ENCODE results near the gene CLPTM1L.
A peak's percentile ranks its signal among the peaks of the same experiment; 100 is the strongest.

Gene CLPTM1L

GRCh38 chr5:1344975-1345838 is at the start of gene CLPTM1L:
CLPTM1L (minus strand) TSS chr5:1345099; CDS start chr5:1344841, 258 bp downstream.
- peak; percentile 70 to 84 (median 79) for DNase-seq (ENCODE audit: low read depth in 4 of 4, low spot score in 1 of 4)

- DNase-seq (ENCODE audit: low read depth in 4 of 4, low spot score in 1 of 4) = no peak
These were observed 48.9 kb upstream of the CLPTM1L start for GRCh38 chr5:1393571-1394501.

- no peak for DNase-seq (ENCODE audit: low read depth in 4 of 4, low spot score in 1 of 4)
These were observed 48.1 kb upstream of the CLPTM1L start for GRCh38 chr5:1392801-1393565.

GRCh38 chr5:1392261-1392660 is 47.4 kb upstream of the CLPTM1L start:
- DNase-seq (ENCODE audit: low read depth in 4 of 4, low spot score in 1 of 4) = no peak

- DNase-seq (ENCODE audit: low read depth in 4 of 4, low spot score in 1 of 4) = no peak
These were observed 46.8 kb upstream of the CLPTM1L start for GRCh38 chr5:1391691-1392090.

GRCh38 chr5:1390861-1391600 is 46.1 kb upstream of the CLPTM1L start:
- DNase-seq (ENCODE audit: low read depth in 4 of 4, low spot score in 1 of 4) = no peak

GRCh38 chr5:1390333-1390732 is 45.4 kb upstream of the CLPTM1L start:
- DNase-seq (ENCODE audit: low read depth in 4 of 4, low spot score in 1 of 4) = no peak

GRCh38 chr5:1388383-1388967 is 43.6 kb upstream of the CLPTM1L start:
- DNase-seq (ENCODE audit: low read depth in 4 of 4, low spot score in 1 of 4) = no peak

GRCh38 chr5:1387876-1388275 is 43.0 kb upstream of the CLPTM1L start:
- no peak for DNase-seq (ENCODE audit: low read depth in 4 of 4, low spot score in 1 of 4)

GRCh38 chr5:1387059-1387755 is 42.3 kb upstream of the CLPTM1L start:
- no peak for DNase-seq (ENCODE audit: low read depth in 4 of 4, low spot score in 1 of 4)

- DNase-seq (ENCODE audit: low read depth in 4 of 4, low spot score in 1 of 4) = peak in 3 of 4 experiments; percentile 31 to 36 (median 32)
These were observed 41.4 kb upstream of the CLPTM1L start for GRCh38 chr5:1386274-1386717.

GRCh38 chr5:1385395-1386273 is 40.7 kb upstream of the CLPTM1L start:
- peak; percentile 65 to 82 (median 70) for DNase-seq (ENCODE audit: low read depth in 4 of 4, low spot score in 1 of 4)

- no peak for DNase-seq (ENCODE audit: low read depth in 4 of 4, low spot score in 1 of 4)
These were observed 39.6 kb upstream of the CLPTM1L start for GRCh38 chr5:1384521-1384920.

GRCh38 chr5:1383886-1384401 is 39.0 kb upstream of the CLPTM1L start:
- no peak for DNase-seq (ENCODE audit: low read depth in 4 of 4, low spot score in 1 of 4)

- DNase-seq (ENCODE audit: low read depth in 4 of 4, low spot score in 1 of 4) = no peak
These were observed 38.4 kb upstream of the CLPTM1L start for GRCh38 chr5:1383344-1383743.

GRCh38 chr5:1382248-1382700 is 37.4 kb upstream of the CLPTM1L start:
- DNase-seq (ENCODE audit: low read depth in 4 of 4, low spot score in 1 of 4) = no peak

GRCh38 chr5:1381370-1382247 is 36.7 kb upstream of the CLPTM1L start:
- DNase-seq (ENCODE audit: low read depth in 4 of 4, low spot score in 1 of 4) = no peak

All from stimulated activated CD4-positive, alpha-beta T cell treated with anti-CD3 and anti-CD28 coated beads, Interleukin-1b, Interleukin-23, amount 100 ng/mL, for 24 hours (primary cell).